Astrocyte of the hippocampus (primary cell): ENCODE data around the gene CYP2E1.
"Not testable (repeated sequence)": the region's sequence is repeated elsewhere in the genome, so short reads cannot be mapped to it uniquely, and the experiment has no call there.

Source experiments
- DNase-seq: peaks from one replicate; pipeline ENCODE4 v3.0.0; 2011; ENCODE audit warnings: low read depth, low spot score

CYP2E1 gene

GRCh38 chr10:133526957-133527588 lies at the start of gene CYP2E1:
Gene CYP2E1, plus strand, starts transcription at chr10:133527363. Its CDS starts 33 bp downstream, at chr10:133527396.
- no peak for DNase-seq

- DNase-seq, result no peak
Measured at GRCh38 chr10:133481086-133481643, 46.0 kb upstream of the CYP2E1 start.

- DNase-seq, result no peak
Measured at GRCh38 chr10:133481657-133482056, 45.5 kb upstream of the CYP2E1 start.

- no peak for DNase-seq
Measured at GRCh38 chr10:133484818-133485217, 42.3 kb upstream of the CYP2E1 start.

GRCh38 chr10:133487085-133487484 lies 40.1 kb upstream of the CYP2E1 start:
- DNase-seq, result no peak

- no peak for DNase-seq
Measured at GRCh38 chr10:133488354-133488753, 38.8 kb upstream of the CYP2E1 start.

- no peak for DNase-seq
Measured at GRCh38 chr10:133489816-133490588, 37.2 kb upstream of the CYP2E1 start.

GRCh38 chr10:133493562-133493961 lies 33.6 kb upstream of the CYP2E1 start:
- not testable (repeated sequence) for DNase-seq

GRCh38 chr10:133497363-133497762 lies 29.8 kb upstream of the CYP2E1 start:
- not testable (repeated sequence) for DNase-seq

- DNase-seq, result not testable (repeated sequence)
Measured at GRCh38 chr10:133499176-133499575, 28.0 kb upstream of the CYP2E1 start.

GRCh38 chr10:133500897-133501296 lies 26.3 kb upstream of the CYP2E1 start:
- not testable (repeated sequence) for DNase-seq

GRCh38 chr10:133509700-133510099 lies 17.5 kb upstream of the CYP2E1 start:
- no peak for DNase-seq

- DNase-seq, result no peak
Measured at GRCh38 chr10:133511408-133511807, 15.8 kb upstream of the CYP2E1 start.

GRCh38 chr10:133511907-133512528 lies 15.1 kb upstream of the CYP2E1 start:
- no peak for DNase-seq

- no peak for DNase-seq
Measured at GRCh38 chr10:133515471-133515870, 11.7 kb upstream of the CYP2E1 start.

GRCh38 chr10:133516057-133516456 lies 11.1 kb upstream of the CYP2E1 start:
- DNase-seq, result no peak

- not testable (repeated sequence) for DNase-seq
Measured at GRCh38 chr10:133518517-133518916, 8.6 kb upstream of the CYP2E1 start.

GRCh38 chr10:133520193-133520738 lies 6.9 kb upstream of the CYP2E1 start:
- peak; percentile 70 for DNase-seq

GRCh38 chr10:133523631-133524203 lies 3.4 kb upstream of the CYP2E1 start:
- no peak for DNase-seq

GRCh38 chr10:133525444-133525843 lies 1.7 kb upstream of the CYP2E1 start:
- no peak for DNase-seq

GRCh38 chr10:133527771-133528271 lies 658 bp downstream of the CYP2E1 start:
- peak; percentile 2 for DNase-seq
